ENCODE results near the gene BCL2L13.

The BCL2L13 gene

GRCh38 chr22:17725500-17725796 is 86.9 kb downstream of the BCL2L13 start:
- H3K4me3 ChIP-seq (ENCODE audit: low read depth, low read length): no peak overlapping the region
- TF ChIP-seq, protein P1, sequence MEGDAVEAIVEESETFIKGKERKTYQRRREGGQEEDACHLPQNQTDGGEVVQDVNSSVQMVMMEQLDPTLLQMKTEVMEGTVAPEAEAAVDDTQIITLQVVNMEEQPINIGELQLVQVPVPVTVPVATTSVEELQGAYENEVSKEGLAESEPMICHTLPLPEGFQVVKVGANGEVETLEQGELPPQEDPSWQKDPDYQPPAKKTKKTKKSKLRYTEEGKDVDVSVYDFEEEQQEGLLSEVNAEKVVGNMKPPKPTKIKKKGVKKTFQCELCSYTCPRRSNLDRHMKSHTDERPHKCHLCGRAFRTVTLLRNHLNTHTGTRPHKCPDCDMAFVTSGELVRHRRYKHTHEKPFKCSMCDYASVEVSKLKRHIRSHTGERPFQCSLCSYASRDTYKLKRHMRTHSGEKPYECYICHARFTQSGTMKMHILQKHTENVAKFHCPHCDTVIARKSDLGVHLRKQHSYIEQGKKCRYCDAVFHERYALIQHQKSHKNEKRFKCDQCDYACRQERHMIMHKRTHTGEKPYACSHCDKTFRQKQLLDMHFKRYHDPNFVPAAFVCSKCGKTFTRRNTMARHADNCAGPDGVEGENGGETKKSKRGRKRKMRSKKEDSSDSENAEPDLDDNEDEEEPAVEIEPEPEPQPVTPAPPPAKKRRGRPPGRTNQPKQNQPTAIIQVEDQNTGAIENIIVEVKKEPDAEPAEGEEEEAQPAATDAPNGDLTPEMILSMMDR (IDR thresholded peaks at IDR 0.05; ENCODE audit: insufficient read depth, low read depth, low read length, missing control alignments): no peak
- DNase-seq (ENCODE audit: low read depth): no peak

DNA sequence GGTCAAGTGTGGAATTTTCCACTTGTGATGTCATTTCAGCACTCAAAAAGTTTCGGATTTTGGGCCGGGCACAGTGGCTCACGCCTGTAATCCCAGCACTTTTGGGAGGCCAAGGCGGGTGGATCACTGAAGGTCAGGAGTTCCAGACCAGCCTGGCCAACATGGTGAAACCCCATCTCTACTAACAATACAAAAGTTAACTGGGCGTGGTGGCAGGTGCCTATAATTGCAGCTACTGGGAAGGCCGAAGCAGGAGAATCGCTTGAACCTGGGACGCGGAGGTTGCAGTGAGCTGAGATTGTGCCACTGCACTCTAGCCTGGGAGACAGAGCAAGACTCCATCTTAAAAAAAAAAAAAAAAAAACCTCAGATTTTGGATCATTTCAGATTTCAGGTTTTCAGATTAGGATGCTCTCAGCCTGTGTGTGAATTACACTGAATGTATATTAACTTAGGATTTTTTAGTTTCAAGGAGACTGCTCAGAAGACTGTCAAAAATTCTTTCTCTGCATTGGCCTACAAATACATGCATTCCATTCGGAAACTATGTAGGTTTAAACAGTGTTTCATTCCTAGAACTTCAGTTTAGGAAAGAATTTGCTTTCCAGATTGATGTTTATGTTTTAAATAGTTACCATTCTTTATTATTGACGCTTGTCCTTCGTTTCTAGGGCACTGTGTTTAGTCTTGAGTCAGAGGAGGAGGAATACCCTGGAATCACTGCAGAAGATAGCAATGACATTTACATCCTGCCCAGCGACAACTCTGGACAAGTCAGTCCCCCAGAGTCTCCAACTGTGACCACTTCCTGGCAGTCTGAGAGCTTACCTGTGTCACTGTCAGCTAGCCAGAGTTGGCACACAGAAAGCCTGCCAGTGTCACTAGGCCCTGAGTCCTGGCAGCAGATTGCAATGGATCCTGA is 87.7 kb downstream of the BCL2L13 start:
- no peak overlapping the region for H3K4me3 ChIP-seq (ENCODE audit: low read depth, low read length)
- TF ChIP-seq, protein P1 (IDR thresholded peaks at IDR 0.05; ENCODE audit: insufficient read depth, low read depth, low read length, missing control alignments): no peak
- DNase-seq (ENCODE audit: low read depth): peak; percentile 18

DNA sequence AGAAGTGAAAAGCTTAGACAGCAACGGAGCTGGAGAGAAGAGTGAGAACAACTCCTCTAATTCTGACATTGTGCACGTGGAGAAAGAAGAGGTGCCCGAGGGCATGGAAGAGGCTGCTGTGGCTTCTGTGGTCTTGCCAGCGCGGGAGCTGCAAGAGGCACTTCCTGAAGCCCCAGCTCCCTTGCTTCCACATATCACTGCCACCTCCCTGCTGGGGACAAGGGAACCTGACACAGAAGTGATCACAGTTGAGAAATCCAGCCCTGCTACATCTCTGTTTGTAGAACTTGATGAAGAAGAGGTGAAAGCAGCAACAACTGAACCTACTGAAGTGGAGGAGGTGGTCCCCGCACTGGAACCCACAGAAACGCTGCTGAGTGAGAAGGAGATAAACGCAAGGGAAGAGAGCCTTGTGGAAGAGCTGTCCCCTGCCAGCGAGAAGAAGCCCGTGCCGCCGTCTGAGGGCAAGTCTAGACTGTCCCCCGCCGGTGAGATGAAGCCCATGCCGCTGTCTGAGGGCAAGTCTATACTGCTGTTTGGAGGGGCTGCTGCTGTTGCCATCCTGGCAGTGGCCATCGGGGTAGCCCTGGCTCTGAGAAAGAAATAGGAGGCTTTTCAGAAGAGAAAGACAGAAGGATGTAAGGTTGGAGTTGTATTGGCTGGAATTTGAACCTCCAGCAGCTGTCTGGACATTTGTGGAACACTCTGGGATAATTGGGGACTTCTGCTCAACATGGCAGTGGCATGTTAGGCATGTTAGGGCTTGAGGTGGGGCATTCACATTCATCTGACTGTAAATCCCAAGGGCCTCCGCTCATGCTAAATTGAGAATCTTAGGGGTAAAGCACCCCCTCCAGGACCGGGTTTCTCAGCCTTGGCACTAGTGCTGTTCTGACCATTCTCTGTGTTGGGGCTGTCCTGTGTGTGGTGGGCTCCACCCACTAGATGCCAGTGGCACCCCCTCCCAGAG is 88.7 kb downstream of the BCL2L13 start:
- TF ChIP-seq, protein P1 (IDR thresholded peaks at IDR 0.05; ENCODE audit: insufficient read depth, low read depth, low read length, missing control alignments): no peak
- no peak for DNase-seq (ENCODE audit: low read depth)
- no peak overlapping the region for H3K4me3 ChIP-seq (ENCODE audit: low read depth, low read length)

- no peak overlapping the region for H3K4me3 ChIP-seq (ENCODE audit: low read depth, low read length)
- TF ChIP-seq, protein P1 (IDR thresholded peaks at IDR 0.05; ENCODE audit: insufficient read depth, low read depth, low read length, missing control alignments): no peak
- no peak for DNase-seq (ENCODE audit: low read depth)
These were observed 90.2 kb downstream of the BCL2L13 start for GRCh38 chr22:17728786-17729185.

DNA sequence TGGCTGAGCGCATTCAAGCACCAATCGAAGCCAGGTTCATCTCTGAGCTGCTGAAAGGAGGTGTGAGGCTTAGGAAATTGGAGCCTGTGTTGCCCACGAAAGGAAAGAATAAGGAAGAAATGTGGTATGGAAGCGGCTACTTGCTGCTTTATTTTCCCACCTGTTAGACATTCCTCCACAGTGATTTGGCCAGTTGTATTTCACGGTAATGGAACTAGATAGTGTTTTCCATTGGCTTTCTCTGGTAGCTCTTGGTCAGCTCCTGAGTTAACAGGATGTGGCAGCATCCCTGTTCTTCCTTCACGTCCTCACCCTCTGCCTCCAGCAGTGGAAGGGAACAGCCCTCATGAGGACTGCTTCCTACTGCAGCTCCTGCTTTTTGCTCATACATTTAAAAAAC is 91.0 kb downstream of the BCL2L13 start:
- no peak overlapping the region for H3K4me3 ChIP-seq (ENCODE audit: low read depth, low read length)
- TF ChIP-seq, protein P1 (IDR thresholded peaks at IDR 0.05; ENCODE audit: insufficient read depth, low read depth, low read length, missing control alignments): no peak
- no peak for DNase-seq (ENCODE audit: low read depth)

GRCh38 chr22:17732251-17732854 is 93.8 kb downstream of the BCL2L13 start:
- TF ChIP-seq, protein P1 (IDR thresholded peaks at IDR 0.05; ENCODE audit: insufficient read depth, low read depth, low read length, missing control alignments): no peak
- no peak for DNase-seq (ENCODE audit: low read depth)
- no peak overlapping the region for H3K4me3 ChIP-seq (ENCODE audit: low read depth, low read length)

Data from GM12865 (cell line).